SKM-1 treated with dmso at 0.1 percent for 144 hours (cell line): ENCODE data around the gene PRDM5.

Experiments used
- DNase-seq: peaks from one replicate; lab custom pipeline; 2025; ENCODE audit not compliant: unreplicated experiment; lab: John Stamatoyannopoulos, UW

PRDM5 gene

DNA sequence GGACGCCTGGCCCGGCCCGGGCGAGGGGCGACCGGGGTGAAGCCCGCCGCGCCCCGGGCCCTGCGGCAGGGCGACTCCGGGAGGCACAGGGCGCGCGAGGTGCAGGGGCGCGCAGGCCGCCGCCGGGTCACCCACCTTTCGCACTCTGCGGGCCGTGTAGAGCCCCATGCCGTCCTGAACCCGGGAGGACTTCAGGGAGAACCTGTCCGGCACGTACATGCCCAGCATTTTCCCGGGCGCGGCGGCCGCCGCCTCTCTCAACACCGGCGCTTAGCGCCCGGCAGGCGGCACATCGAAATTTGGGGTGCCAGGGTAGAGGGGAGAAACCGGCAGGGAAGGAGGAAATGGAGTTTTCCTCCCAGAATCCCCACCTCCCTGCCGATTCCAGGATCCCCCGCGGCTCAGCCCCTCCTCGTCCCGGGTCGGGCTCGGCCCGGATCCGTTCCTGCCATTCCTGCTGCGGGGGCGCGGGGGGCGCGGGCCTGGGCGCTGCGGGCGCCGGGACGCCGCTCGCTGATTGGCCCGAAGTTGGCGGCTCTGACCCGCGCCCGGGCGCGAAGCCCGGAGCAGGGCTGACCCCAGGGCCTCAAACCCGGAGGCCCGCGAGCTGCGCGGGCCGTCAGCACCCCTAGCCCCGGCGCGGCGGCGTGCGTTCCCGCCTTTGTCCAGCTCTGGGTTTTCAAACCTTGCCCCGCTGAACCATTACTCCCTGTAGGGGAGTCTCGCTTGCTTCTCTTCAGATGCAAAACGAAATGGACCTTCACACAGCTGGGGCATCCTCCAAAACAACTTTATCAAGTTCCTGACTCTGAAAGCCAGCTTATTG is at the start of gene PRDM5:
Gene PRDM5 (minus strand): TSS at position 346 of the 826 bp plus-strand sequence. CDS start 118 bp downstream, at position 228.
- DNase-seq: peak; percentile 37

- no peak for DNase-seq
These were observed 49.4 kb upstream of the PRDM5 start for GRCh38 chr4:120971884-120972283.

- no peak for DNase-seq
These were observed 43.4 kb upstream of the PRDM5 start for GRCh38 chr4:120965938-120966337.

- no peak for DNase-seq
These were observed 42.1 kb upstream of the PRDM5 start for GRCh38 chr4:120964596-120964995.

DNA sequence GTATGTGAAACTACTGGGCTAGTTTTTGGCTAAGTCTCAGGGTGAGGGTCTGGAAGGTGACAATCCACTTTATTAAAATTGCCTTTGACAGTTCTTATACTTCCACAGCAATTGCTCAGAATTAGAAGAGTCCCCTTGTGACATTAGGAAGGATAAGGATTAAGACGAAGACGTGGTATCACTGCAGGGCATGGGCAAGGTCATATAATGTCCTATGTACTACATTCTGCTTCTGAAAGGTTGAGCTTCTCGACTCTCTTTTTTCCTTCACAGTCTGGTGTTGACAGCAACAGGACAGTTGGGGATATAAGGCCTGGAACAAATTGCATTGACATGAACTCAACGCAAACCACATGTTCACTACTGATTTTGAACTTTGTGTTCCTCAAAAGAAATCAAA is 40.9 kb upstream of the PRDM5 start:
- DNase-seq: no peak

- DNase-seq: no peak
These were observed 38.2 kb upstream of the PRDM5 start for GRCh38 chr4:120960656-120961267.

DNA sequence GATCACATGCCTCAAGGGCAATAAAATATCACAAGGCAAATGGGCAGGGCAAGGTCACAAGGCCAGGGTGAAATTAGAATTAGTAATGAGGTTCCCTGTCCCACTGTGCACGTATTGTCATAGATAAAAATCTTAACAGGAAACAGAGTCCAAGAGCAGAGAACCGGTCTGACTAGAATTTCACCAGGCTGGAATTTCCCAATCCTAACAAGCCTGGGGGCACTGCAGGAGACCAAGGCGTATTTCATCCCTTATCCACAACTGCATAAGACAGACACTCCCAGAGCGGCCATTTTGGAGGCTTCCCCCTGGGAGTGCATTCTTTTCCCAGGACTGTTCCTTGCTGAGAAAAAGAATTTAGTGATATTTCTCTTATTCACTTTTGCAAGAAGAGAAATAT is 25.9 kb upstream of the PRDM5 start:
- DNase-seq: no peak

- no peak for DNase-seq
These were observed 20.2 kb upstream of the PRDM5 start for GRCh38 chr4:120942776-120943175.

DNA sequence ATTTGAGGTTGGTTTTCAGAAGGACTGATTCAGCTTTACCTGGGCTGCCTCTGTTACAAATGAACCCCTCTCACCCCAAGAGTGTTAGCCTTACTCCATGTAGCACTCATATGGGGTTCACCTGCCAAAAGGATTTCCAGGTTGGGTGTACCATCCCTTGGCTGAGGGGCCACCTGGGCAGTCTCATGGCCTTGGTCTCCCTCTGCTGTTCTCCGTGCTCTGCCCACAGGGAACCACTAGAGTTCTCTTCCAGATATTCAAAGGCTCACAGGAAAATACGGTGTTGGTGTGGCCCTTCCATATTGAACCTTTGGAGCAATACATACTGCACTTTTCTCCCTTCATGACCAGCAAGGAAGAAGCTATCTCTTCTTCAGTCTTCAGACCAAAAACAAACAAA is 18.0 kb upstream of the PRDM5 start:
- no peak for DNase-seq

GRCh38 chr4:120939693-120940092 is 17.2 kb upstream of the PRDM5 start:
- no peak for DNase-seq

- no peak for DNase-seq
These were observed 7.3 kb upstream of the PRDM5 start for GRCh38 chr4:120929847-120930246.

- DNase-seq: no peak
These were observed 5.4 kb upstream of the PRDM5 start for GRCh38 chr4:120927801-120928409.

DNA sequence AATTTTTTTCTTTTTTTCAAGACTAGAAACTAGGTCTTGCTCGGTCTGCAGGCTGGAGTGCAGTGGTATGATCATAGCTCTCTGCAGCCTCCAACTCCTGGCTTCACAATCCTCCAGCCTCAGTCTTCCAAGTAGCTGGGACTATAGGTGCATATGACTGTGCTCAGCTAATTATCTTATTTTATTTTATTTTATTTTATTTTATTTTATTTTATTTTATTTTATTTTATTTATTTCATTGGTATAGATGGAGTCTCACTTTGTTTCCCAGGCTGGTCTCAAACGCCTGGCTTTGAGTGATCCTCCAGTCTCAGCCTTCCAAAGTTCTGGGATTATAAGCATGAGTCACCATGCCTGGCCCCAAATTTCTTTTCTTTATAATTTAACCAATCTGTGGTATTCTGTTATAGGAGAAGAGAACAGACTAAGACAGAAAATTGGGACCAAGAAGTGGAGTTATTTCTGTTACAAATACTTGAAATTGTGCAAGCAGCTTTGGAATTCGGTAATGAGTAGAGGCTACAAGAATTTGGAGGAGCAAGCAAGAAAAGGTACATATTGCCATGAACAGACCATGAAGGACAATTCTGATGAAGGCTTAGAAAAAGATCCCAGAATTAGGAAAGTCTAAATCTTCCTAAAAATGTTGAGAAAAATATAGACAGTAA is 4.0 kb upstream of the PRDM5 start:
- DNase-seq: no peak

DNA sequence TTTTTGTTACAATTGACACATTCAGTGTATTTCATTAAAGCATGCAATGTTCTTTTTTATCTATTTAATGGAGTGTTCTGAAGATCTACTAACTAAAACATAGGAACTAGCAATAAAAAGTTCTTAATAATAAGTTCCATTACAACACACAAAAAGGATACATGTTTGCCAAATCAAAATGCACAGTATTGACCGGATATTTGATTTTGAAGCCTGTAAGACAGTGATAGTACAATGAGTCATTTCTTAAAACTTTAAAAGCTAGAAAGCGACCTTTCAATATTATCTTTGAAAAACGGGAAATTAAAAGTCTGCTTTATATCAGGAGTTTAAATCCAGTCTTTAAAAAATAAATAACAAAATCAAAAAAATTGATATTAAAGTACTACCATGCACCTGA is 2.4 kb upstream of the PRDM5 start:
- DNase-seq: no peak

GRCh38 chr4:120923207-120923522 is 639 bp upstream of the PRDM5 start:
- DNase-seq: no peak

DNA sequence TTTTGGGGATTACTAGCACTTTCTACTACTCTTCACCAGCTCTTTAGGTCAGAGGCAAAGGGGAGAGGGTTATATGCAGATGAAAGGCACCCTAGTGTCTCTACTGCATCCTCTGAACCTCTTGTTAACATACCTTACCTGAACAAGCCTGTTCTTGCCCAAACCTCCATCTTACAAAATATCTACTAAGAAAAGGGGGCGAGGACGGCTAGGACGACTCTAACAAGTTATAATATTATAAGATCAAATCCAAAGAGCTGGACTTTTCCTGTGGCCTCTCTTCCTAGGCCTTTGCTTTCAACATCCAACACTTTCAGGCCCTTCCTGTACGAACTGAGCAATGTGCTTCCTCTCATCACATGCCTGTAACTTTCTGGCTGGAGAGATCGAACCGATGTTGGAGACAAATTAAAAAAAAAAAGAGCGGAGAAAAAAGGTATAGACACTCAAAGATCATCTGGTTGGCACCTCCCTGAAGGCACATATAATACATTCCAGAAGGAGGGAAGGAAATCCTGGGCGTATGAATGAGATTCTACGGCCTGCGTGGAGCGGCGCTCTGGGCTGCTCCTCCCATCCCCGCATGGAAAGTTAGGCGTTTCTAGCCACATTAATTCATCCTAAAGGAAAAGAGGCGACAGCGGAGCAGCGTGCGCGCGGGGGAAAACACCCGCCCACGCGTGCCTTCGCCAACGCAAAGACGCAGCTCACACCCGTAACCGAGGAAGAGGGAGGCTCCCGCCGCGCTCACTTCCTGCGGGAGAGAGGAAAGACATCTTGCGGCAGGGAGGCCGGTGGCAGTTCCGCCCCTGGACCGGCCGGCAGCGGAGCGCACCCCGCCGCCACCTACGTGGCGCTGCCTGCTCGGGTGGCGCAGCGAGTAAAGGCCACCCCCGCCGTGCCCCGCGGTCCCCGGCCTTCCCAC is 808 bp downstream of the PRDM5 start:
- peak; percentile 38 for DNase-seq

- DNase-seq: no peak
These were observed 1.9 kb downstream of the PRDM5 start for GRCh38 chr4:120920666-120921065.

- DNase-seq: no peak
These were observed 3.2 kb downstream of the PRDM5 start for GRCh38 chr4:120919358-120919757.

DNA sequence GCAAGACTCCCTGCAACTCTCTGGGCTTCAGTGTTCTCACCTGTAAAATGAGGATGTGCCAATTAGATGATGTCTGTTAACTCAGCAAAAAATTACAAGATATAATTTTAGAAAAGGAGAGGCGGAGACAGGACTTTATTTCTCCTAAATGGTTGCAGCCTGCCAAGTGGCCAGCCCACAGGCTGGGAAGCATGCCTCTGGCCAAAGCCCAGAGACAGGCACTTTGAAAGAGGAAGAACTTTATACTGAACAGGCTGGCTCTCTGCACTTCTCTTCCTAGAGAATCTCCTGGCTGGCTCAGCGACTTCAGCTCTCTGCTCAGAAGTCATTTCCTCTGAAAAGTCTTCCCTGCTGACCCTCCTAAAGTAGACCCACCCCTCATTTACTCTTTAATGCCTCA is 3.7 kb downstream of the PRDM5 start:
- peak; percentile 34 for DNase-seq

GRCh38 chr4:120918092-120918491 is 4.4 kb downstream of the PRDM5 start:
- DNase-seq: no peak

GRCh38 chr4:120916937-120917336 is 5.6 kb downstream of the PRDM5 start:
- no peak for DNase-seq
